ENCODE data around the gene CISTR.
"Not testable (repeated sequence)": the region's sequence is repeated elsewhere in the genome, so short reads cannot be mapped to it uniquely, and the experiment has no call there.

The CISTR gene

DNA sequence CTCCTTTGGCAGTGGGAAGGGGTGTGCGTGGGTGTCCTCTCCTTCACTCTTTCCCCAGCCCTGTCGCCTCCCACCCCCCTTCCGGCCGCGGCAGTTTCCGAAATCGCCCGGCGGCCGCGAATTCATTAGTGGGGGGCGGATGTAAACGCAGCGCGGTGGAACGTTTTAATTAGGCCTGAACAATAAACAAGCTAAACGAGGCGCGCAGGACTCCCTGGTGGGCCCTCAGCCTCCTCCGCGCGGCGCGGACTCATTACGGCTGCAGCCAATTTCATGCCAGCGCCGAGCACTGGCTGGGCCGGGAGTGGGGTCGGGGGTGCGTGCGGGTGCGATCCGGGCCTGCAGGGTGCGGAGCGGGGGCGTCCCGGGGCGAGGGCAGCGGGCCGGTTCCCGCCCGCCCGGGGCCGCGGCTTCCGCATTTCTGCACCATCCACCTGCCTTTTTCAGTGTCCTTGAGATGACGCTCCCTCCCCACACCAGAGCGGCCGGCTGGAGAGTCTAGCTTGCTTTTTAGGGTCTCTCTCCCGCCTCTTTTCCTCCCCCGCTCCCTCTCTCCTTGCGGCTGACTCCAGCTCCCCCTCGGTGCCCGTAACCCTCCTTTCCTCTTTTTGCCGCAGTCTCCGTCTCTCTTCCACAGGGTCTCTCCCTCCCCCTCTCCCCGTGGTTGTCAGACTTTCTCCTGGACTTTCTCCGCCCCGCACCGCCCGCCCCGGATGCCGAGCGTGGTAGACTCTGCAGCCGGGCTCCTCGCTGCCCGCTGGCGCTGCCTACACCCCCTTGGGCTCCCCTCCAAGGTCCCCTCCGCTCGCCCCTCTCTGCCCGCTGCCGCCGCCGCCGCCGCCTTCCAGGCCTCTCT lies at the start of gene CISTR:
Gene CISTR (minus strand): TSS at position 644 of the 856 bp plus-strand sequence.
- no peak for DNase-seq

DNA sequence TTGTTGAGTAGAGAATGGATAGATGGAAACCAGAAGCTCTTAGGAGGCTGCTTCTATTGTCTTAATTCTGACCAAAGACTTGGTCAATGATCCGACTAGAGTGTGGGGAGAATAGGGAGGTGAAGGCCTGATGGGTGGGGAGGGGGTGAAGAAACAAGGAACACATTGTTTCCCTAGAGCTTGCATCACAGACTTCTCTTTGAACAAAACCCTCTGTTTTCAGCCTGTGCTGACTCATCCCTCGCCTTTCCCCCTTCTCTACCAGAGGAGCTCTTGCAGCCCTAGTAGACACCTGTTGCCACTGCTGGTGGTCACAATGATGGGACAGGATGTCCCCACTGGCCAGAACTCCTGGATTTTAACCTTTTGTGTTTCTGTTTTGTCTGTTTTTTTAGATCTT lies 46.8 kb upstream of the CISTR start:
- DNase-seq, result no peak

DNA sequence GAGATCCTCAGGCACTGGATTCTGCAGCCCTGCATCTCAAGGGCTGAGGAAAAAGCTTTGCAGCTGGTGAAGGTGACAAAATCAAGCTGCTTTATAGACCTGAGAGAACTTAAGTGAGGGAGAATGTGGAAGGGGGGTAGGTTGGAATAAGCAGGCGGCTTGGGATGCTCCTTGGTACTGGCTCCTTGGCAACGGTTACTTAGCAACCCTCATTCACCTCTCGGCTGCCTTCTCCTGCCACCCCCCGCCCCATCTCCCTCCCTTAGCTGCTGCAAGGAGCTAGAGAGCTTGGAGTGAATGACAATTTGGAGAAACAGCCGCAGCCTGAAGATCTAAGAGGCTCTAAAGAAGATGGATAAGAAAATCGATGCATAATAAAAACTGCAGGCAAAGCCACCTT lies 44.1 kb upstream of the CISTR start:
- DNase-seq, result no peak

DNA sequence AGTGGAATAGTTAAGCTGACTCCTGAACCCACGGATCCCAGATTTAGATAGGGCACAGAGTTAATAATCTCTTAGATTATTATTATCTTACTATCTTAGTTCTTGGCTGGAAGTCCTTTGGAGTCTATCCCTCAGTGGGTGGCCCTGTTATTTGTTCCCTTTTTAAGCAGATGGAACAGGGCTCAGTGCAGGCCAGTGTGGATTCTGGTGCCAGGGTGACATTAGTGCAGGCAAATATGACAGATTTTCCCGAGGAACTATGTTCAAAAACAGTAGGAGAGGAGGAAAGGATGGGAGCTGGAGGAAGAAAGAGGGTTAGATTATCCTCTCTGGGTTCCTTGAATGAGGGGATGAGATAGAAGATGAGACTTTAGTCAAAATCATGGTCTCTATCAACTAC lies 41.4 kb upstream of the CISTR start:
- DNase-seq, result no peak

DNA sequence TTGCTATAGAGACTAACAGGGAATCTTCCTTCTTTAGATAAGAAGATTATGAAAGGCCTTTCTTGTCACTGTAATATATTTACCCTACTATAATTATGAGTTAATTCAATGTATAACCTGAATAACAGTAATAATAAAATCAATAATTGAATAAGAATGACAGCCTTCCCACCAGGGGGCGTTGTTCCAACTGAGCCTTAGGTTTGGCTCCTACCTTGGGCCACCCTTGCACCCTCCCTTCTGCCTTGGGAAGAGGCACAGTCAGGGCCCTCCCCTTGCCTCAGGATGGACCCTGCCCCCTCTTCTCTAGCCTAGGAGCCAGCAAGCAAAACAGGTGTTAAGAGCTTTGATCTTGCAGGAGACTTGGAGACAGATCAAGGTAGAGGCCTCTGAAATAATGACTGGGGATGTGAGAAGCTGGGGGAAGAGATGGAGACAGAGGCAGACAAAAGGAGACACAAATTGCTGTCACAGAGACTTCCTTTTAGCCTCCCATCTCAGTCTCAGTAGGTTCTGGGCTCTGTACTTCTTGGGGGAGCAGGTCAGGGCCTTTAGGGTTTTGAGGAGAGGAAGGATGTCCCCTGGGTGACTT lies 40.1 kb upstream of the CISTR start:
- peak; percentile 18 for DNase-seq

DNA sequence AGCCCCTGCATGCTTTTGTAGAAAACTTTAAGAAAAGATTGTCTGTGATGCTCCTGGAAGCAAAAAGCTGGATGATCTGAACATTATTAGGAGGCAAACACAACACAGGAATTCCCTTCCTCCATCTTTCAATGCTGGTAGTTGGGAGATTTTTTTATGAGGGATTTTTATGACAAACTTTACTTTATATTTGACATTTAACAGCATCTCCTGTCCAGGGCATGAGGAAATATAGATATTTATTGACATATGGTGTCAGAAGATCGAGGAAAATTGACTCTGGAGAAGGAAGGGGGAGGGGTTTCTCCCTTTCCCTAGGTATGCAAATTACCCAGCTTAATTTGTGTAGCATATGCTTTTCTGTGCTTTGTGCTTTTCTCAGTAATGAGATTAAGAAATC lies 37.8 kb upstream of the CISTR start:
- DNase-seq, result no peak

DNA sequence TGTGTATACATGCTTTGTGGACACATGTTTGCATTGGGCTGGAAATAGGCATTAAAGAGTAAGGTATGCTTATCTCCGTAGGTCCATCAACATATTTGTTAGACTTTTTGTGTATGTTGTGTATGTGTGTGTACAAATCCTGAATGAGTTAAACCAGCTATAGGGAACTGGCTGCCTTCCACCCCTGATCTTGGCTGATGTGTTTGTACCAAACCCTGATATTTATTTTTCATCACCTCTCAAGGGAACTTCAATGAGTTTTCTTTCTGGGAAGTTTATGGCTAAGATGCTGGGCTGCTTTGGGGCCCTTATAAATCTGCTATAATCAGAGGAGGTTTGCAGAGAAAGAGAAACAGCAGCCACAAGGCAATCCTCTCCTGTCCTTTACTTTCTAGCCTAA lies 37.1 kb upstream of the CISTR start:
- no peak for DNase-seq

DNA sequence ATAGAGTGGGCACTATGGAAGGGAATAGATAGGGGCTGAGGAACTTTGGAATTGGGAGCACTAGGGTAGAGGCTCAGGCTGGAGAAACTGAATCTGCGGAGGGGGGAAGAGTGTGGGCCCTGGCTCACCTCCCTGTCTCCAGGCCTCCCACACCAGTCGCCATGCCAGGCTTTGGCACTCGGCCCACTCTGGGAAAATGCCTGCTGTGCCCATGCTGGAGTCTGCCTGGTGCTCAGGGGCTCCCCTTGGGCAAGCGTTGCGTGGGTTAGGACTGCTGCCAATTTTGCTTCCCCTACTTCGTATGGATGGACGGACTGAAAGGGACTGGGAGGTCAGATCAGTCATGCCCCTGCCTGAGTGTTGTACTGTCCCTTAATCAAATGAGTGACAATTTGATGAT lies 34.6 kb upstream of the CISTR start:
- no peak for DNase-seq

DNA sequence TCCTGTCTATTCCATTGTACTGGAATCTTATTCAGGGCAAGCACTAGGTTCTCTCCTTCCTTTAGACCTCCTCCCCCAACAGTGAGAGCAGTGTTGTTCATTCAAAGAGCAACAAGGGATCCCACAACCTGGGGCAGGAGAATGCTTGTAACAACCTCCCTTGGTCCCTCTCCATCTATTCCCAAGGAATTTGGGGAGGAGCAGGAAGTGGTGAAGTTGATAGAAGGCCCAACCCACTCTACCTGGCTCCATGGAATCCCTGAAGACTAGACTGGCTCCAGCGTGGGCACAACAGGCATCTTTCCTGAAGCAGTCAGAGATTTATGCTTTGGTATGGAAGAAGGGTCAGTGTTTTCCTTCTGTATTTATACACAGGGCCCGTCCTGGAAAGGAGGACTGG lies 33.4 kb upstream of the CISTR start:
- DNase-seq, result no peak

DNA sequence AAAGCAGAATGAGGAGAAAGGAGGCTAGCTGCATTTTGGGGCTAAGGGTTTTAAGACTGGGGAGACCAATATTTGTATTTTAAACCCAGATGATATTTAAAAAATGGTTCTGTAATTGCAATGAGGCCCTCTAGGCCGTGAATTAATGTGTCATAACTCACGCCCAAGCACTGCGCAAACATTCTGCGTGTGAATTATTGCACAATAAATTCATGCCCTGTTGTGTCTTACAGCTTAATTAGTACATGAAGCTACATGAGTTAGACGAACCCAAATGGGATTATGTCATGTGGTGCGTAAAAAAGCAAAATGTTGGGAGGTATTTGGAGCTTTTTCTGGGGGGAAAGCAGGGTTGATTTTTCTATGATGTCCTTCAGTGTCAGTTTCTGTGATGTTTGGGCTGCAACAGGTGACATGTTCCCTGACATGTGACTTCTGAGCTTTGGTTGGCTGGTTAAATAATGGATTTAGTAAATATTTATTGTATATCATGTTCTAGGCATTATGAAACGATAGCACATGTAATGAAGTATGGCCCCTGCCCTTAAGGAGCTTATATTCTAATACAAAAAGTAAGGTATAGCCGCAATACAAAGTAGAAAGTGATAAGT lies 30.4 kb upstream of the CISTR start:
- DNase-seq, result no peak

DNA sequence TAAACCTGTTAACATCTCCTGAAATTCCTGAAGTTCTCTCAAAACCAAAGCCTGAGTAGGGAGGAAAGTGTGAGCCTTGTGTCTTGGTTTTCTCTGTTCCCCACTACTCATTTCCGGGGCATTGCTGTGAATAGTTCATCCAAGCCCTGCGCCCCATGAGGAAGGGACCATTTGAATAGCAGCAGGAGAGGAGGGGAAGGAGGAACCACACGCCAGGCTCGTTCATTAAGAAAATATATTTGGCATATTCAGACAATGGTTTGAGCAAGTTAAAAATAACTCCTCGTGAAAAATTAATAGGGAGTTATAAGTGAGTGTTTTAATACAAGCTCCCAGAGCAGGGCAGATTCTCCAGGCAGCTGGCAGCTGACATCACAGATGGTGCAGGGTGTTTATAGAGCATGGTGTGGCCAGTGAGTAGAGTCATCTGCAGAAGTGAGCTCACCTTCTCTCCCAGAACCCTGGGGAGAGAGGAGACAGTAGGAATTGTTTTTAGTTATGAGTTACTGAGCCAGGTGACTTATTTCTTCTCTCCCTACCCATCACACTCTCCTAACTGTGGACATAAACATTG lies 29.5 kb upstream of the CISTR start:
- no peak for DNase-seq

DNA sequence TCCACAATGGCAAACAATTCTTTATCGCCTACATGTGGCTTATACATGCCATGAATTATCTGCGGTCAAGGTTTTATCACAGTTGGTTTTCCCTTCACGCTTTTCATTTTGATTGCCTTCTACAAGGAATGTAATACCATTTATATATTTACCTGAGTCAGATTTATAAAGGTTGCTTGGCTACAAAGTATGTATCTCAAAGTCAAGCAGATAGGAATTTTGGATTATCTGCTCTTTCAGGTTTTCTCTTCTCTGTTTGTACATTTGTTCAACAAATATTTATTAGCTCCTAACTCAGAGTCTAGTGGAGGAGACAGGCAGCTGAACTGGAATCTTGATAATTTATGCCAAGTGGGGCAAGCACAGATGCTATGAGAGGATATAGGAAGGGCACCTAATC lies 28.5 kb upstream of the CISTR start:
- no peak for DNase-seq

DNA sequence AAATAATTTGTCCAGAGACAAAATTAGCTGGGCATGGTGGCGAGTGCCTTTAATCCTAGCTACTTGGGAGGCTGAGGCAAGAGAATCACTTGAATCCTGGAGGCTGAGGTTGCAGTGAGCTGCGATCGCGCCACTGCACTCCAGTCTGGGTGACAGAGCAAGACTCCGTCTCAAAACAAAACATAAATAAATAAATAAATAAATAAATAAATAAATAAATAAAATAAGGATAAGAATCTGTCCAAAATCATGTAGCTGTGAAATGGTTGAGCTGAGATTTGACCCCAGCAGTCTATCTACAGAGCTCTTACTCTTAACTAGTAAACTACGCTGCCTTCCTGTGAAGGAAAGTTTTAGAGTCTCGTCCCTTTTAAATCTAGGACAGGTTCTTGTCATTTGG lies 27.9 kb upstream of the CISTR start:
- not testable (repeated sequence) for DNase-seq

DNA sequence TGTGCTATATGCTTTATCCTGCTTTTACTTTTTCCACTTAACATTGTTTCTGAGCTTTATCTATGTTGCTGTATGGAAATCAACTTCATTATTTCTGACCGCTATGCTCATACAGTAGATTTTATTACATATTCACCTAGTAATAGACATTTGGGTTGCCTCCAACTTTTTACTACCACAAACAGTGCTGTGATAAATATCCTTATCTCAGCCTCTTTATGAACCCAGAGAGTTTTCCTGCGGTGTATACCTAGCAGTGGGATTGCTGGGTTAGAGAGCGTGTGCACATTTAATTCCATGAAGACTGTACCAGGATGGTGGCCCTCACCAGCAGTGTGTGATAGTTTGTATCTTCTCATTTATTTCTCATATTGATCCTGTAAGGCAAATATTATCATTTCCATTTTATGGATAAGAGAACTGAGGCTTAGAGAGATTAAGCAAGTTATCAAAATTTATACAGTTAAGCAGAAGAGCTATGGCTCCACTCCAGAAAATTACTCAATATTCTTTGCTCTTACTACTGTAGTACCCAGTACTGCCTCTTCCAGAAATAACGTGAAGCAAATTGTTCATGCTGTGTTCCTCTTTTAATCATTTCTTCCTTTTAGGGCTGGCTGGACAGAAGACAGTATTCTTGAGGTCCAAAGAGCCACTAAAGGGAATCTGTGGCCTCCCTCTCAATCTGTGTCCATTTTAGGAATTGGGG lies 26.3 kb upstream of the CISTR start:
- no peak for DNase-seq

DNA sequence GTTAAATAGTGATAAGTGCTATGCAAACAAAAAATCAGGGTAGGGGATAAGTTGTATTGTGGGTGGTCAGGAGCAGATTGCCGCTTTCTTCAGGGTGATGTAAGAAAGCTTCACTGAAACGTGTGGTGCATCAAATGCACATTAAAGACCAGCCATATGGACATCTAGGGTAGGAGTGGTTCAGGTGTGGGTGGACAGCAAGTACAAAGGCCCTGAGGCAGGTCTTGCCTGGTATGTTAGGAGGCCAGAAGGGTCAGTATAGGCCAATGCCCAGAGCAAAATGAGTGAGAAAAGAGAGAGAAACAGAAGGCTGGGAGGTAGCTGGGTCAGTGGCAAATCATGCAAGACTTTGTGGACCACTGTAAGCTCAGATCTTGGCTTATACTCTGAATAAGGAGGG lies 25.6 kb upstream of the CISTR start:
- no peak for DNase-seq

DNA sequence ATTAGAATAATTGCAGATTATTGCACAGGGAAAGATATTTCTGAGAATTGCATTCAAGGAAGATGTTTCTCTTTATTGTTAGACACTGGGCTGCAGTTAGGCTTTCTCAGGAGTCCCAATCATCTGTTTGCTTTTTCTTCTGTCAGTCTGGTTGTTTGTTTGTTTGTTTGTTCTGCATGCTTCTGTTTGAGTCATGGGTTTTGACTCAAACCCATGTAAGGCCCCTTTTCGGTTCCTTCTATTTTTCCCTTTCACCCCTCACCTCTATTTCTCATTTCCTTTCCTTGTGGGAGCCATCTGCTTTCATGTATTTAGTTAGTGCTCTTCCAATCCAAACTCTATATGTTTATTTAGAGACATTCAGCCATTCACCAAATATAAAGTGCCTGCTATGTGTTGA lies 25.1 kb upstream of the CISTR start:
- DNase-seq, result no peak

DNA sequence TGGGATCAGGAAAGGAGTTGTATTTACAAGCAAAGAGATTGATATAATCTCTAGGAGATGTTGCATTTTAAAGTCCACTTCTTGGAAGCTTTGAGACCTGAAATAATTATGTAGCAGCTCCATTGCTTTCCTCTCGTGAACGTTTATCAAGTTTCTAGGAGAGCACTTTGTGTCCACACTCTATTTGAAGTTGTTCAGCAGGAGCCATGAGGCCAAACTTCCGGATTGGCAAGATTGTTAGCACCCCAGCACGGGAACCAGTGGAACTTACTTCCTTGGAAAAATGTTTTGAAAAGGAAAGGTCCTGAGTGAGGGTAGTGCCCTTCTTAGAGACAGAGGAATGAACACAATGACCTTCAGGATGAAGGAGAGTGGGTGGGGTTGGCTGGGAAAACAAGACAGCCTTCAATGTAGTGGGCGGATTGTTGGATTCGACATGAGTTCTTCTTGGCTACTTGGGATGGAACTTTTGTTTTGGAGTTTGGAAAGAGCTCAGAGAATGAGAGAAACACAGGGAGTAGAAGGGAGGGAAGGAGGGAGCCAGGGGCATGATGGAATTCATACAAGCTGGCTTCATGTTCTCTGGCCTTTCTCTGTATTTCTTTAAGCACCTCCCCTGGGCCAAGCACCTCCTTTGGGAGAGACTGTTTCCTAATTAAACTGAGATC lies 23.8 kb upstream of the CISTR start:
- DNase-seq, result no peak

DNA sequence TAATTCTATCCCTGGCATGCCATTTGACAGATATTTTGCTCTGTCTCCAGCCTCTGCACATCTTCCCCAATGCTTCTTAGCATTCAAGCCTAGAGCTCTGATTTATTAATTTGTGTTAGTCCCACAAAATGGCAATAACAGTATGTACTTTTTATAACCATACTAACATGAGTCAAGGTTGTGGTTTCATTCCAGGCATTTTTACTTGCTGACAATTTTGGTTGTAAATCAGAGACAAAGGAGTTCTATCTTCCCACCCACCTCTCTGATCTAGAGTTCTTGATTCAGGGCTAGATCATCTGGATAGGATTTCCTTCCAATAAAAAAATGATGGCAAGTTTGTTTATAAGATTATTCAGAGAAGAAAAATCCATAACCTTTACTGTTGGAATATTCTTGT lies 18.5 kb upstream of the CISTR start:
- peak; percentile 98 for DNase-seq

DNA sequence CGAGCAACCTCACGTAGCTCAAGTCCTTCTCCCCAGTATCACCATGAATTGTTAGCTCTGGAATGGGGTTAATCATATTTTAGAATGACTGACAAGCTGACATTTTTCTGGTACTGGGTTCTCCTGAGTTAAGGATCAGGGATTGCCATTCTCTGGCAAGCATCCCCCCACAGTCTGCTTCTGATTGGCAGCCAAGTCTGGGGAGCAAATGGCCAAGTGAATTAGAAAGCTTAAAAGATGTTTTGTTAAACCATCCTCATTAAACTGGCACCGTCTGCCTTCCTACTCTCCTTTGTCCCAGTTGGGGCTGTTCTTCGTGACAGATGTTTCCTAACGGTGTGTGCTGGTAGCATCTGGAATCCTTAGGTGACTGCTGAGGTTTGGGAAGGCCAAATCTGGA lies 17.2 kb upstream of the CISTR start:
- DNase-seq, result no peak

DNA sequence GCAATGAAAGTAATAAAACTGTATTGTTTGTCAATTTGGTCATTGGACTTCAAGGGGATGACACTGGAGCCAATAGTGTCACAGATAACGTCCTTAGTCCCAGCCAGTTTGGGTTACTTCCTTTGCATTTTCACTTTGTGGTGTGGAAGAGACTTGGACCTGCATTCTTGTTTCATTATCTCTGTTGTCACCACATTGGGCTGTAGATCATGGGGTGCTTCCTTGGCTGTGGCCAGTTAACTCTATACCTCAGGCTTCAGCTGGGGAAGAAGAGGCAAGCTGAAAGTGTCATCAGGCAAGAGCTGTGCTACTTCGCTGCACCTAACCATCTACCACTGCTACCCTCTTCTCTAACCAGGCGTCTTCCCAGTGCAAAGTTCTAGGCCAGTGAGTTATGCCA lies 15.1 kb upstream of the CISTR start:
- DNase-seq, result no peak

DNA sequence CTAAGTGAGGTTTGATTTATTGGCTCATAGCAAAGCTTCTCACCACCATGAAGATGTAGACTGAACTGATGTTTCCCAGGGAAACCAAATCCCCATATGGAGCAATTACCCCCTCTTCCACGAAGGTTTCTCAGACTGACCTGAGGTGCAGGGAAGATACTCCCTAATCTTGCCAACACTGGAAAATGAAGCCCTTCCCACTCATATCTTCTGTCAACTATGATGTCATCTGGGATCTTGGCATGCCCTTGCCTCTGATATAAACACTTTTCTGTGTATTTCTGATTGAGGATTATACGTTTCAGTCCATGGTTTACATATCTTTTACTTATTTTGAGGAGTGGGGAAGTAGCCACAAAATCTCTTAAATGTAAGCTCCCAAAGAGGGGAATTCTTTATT lies 14.1 kb upstream of the CISTR start:
- DNase-seq, result no peak

DNA sequence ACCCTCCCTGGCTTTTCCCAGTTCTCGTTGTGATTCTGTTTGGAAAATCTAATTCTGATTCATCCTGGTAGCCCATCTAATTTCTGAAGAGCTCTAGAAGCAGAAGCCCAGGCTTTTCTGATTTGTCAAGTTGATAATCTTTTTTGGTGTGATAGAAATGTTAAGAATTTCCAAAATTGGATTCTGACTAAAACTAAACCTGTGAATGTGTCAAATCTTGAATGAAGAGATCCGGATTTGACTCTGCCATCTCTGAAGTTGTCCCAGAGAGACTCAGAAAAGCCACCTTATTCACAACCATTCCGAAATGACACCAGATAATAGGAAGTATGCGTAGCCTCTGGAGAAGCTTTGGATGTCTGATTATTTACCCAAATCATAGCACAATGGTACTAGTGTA lies 12.8 kb upstream of the CISTR start:
- no peak for DNase-seq

DNA sequence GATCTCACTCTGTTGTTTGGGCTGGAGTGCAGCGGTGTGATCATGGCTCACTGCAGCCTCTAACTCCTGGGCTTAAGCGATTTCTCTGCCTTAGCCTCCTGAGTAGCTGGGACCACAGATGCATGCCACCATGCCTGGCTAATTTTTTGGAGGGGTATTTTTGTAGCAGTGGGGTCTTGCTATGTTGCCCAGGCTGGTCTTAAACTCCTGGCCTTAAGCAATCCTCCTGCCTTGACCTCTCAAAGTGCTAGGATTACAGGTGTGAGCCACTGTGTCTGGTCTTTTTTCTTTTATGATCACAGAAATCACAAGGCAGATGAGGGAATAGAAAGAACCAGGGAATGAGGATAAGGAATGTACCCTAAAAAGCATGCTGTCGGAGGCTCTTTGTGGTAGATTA lies 11.0 kb upstream of the CISTR start:
- DNase-seq, result not testable (repeated sequence)
